Activated CD8-positive, alpha-beta memory T cell treated with anti-CD3 and anti-CD28 coated beads for 36 hours (primary cell): Measurements from ENCODE around the gene CMTR2. TPM values are rescaled to one million over a fixed set of nuclear protein-coding genes. Genes with fewer than 3 reads are reported as not detected.

Source experiments
- CTCF ChIA-PET: fragments of 350-600 bp; sonication (Branson Sonifier 250); formaldehyde crosslinking; loops from one replicate; lab custom pipeline; 2021; ENCODE audit warnings: antibody characterized with exemption; lab: Charles Lee
- POLR2A ChIA-PET: fragments of 350-600 bp; sonication (Branson Sonifier 250); formaldehyde crosslinking; loops from one replicate; lab custom pipeline; 2021; ENCODE audit warnings: antibody characterized with exemption; lab: Charles Lee
- total RNA-seq, 2 experiments: library from RNA; stranded (reverse); gene quantifications; one replicate each; pipeline ENCODE4 v1.2.3, GENCODE V29; 2021

The CMTR2 gene
- total RNA-seq, 2 experiments from 2014 or later = 20.9 to 21.0 TPM

- CTCF ChIA-PET = no interaction called here
Measured at GRCh38 chr16:71242036-71242435, 47.2 kb downstream of the CMTR2 start.

More at GRCh38 chr16:71242036-71242435, 47.2 kb downstream of the CMTR2 start:
- POLR2A ChIA-PET = no interaction called here

Other genes with a start within 250 kb of the CMTR2 start
- not detected for gene HYDIN, start 58.7 kb downstream of the CMTR2 start, total RNA-seq
- not detected for gene CALB2, start 69.3 kb upstream of the CMTR2 start, total RNA-seq
- not detected for gene TLE7, start 152.7 kb upstream of the CMTR2 start, total RNA-seq
- 1 to 10 TPM; 8.7 to 9.9 TPM for gene ZNF23, start 172.8 kb upstream of the CMTR2 start, total RNA-seq
- 1 to 10 TPM; 2.7 to 4.0 TPM for gene ZNF19, start 199.9 kb upstream of the CMTR2 start, total RNA-seq
- gene CHST4, start 237.0 kb upstream of the CMTR2 start, total RNA-seq = not detected